HG02763 (cell line): ENCODE measurements around the gene STAM2.
"Not testable (repeated sequence)": the region's sequence is repeated elsewhere in the genome, so short reads cannot be mapped to it uniquely, and the experiment has no call there.

Source experiments
- ATAC-seq: cut with Tn5 transposase; IDR thresholded peaks from one replicate; pipeline ENCODE4 v1.9.1; 2021; ENCODE audit warnings: mild to moderate bottlenecking, moderate library complexity; ENCODE audit not compliant: unreplicated experiment

The STAM2 gene

DNA sequence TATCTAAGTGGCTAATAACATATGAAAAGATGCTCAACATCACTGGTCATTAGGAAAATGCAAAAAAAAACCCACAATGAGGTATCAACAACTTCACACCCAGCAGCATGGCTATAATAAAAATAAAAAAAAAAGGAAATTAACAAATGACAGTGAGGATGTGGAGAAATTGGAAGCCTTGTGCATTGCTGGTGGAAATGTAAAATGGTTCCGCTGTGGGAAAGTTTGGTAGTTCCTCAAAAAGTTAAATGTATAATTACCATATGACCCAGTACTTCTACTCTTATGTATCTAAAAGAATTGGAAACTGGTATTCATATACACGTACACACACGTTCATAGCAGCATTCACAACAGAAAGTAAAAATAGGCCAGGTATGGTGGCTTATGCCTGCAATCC, 61.2 kb downstream of the STAM2 start:
- no peak for ATAC-seq

DNA sequence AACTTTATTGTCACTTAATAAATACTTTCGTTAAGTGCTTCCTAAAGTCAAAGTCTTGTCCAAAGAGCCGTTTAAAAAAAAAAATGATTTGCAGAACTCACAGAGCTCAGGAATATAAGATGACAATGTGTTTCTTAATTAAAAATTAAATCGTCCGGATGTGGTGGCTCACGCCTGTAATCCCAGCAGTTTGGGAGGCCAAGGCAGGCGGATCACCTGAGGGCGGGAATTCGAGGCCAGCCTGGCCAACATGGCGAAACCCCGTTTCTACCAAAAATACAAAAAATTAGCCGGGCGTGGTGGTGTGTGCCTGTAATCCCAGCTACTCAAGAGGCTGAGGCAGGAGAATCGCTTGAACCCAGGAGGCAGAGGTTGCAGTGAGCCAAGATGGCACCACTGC, 68.4 kb downstream of the STAM2 start:
- ATAC-seq, result not testable (repeated sequence)

- no peak for ATAC-seq
Observed at GRCh38 chr2:152106464-152106863, 69.1 kb downstream of the STAM2 start.

- no peak for ATAC-seq
Observed at GRCh38 chr2:152103271-152103670, 72.3 kb downstream of the STAM2 start.

DNA sequence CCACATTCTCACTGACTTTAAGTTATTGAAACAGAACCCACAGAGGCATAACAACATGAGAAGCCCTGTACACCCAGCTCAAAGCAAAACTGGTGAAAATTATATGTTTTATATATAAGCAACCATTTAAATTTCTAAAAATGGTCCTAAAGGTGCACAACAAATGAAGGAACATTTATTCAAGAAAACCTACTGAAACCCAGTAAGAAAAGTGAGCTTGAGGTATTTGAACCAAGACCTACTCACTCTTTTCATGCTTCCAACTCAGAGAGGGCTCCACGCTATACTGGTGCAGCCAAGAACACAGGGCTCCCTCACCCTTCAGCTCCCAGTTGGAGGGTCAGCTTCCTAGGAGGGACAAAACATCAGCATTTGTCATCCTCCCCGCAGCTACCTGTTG, 74.6 kb downstream of the STAM2 start:
- no peak for ATAC-seq

GRCh38 chr2:152099367-152100050, 76.1 kb downstream of the STAM2 start:
- no peak for ATAC-seq

DNA sequence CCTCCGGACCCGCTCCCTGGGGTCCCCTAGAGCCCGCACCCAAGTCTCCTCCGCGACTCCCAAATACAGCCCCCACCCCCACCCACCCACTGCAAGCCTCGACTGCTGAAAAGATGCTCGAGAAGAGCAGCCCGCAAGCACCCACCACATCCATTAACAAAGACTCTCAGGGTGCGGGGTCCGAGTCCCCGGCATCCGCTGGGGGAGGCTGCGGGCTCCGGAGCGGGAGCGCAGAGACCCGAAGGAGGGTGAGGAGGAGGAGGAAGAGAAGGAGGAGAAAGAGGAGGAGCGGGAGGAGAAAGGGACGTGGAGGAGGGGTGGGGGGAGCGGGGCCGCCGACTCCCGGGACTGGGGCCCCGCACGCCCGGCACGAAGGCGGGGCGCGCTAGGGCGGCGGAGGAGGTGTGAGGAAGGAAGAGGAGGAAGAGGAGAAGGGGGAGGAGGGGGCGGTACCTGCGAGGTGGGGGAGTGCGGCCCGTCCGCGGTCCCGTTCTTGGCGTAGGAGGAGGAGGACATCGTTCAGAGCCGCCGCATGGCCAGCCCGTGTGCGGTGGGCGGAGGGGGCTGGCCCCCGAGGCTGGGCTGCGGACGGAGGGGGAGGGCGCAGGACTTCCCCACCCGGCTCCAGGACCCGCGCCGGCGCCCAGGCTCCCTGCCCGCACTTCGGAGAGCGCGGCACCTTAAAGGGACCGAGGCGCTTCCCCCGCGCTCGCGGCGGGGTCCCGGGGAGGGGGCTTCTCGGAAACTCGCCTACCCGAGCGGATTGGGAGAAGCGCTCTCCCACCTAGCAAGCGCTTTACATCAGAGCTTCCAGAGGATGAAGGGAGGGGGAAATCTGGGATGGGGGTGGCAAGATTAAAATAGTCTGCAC, 76.8 kb downstream of the STAM2 start, which contains the start of gene CACNB4:
TSS of gene CACNB4 (minus strand) at position 549 of the 871 bp plus-strand sequence.
- ATAC-seq, result no peak

- no peak for ATAC-seq
Observed at GRCh38 chr2:152097801-152098495, 77.6 kb downstream of the STAM2 start.

DNA sequence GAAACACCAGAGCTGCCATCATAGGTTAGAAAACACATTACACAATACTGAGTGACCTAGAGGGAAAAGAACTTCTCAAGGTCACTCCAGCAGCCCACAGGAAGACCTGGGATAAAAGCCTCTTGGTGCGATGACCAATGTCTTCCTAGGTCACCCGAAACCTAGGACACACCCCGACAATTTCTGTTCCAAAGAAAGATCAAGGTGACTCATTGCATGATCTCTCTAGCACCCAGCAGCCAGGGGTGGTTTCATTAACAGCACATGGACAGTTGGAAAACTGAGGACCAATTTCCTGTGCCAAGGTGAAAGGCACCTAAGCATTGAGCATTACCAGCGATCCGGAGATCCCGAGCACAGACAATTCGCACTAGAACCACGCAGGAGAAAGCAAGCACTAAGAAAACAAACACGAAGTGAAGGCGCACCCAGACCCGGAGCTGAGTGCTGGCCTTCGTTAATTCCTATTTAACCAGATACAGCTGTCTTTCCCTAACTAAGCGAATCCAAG, 78.2 kb downstream of the STAM2 start:
- ATAC-seq, result no peak

- no peak for ATAC-seq
Observed at GRCh38 chr2:152095146-152095545, 80.4 kb downstream of the STAM2 start.

- ATAC-seq, result no peak
Observed at GRCh38 chr2:152094014-152094413, 81.5 kb downstream of the STAM2 start.

GRCh38 chr2:152093464-152093863, 82.1 kb downstream of the STAM2 start:
- no peak for ATAC-seq

- ATAC-seq, result no peak
Observed at GRCh38 chr2:152092095-152092494, 83.5 kb downstream of the STAM2 start.

DNA sequence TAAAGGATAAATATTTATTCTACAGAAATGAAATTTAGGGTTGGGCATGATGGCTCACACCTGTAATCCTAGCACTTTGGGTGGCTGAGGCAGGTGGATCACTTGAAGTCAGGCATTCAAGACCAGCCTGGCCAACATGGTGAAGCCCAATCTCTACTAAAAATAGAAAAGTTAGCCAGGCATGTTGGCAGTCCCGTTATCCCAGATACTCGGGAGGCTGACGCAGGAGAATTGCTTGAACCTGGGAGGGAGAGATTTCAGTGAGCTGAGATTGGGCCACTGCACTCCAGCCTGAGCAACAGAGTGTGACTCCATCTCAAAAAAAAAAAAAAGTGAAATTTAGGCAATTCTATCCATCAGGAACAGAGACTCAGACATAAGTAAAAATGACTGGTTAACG, 84.8 kb downstream of the STAM2 start:
- not testable (repeated sequence) for ATAC-seq

DNA sequence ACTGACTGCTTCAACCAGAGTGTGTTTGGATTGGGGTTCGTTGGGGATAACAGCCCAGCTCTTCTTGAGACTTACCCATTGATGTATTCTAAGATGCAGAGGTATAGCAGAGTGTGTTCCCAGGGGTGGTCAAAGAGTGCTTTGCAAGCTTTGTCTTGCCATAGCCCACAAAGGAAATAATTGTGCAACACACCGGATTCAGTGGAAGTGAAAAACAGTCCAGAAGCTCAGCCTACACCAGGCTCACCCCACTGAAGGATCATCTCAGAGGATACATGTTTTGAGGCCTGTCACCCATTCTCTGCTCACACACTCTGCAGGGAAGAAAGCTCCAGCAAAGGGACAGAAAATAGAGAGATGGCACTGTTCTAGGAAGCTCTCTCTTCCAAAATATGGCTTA, 86.3 kb downstream of the STAM2 start:
- no peak for ATAC-seq

- no peak for ATAC-seq
Observed at GRCh38 chr2:152088006-152088405, 87.6 kb downstream of the STAM2 start.

- no peak for ATAC-seq
Observed at GRCh38 chr2:152086231-152086630, 89.3 kb downstream of the STAM2 start.

DNA sequence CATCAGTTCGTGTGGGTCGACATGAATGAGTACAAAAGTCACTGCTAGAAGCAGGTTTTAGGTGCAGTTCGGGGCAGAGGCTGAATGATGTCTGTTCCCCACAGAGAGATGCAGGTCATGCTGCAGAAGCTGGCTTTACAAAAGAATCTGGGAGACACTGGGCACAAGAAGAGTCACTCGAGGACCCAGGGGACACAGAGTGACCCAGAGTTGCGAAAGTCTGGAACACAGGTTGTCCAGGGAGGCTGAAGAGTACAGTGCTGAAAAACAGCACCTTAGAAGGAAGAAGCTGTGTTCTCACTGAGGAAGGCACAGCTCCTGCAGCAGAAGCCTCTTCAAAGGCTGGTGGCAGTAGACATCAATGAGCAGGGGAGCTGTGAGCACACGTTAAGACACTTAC, 91.5 kb downstream of the STAM2 start:
- no peak for ATAC-seq

- no peak for ATAC-seq
Observed at GRCh38 chr2:152083202-152083875, 92.2 kb downstream of the STAM2 start.

DNA sequence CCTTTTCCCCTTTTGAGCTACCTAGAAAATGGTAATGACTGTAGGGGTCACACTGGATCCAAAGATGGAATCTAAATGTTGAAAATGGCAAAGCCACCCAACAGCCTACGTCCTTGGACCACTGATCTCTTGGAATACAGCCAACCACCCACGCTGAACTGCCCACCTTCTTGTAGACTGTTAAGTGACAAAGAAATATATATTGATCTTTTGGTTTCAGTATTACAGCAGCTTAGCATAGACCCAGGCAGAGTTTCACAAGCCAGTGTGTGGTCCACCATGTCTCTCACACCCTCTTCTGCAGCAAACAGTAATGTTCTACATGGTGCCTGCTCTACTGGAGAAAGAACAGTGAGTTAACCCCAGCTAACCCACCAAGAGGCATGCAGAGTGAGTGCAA, 96.9 kb downstream of the STAM2 start:
- peak; percentile 48 for ATAC-seq

- no peak for ATAC-seq
Observed at GRCh38 chr2:152078023-152078422, 97.5 kb downstream of the STAM2 start.
